Right lobe of liver (tissue), 4 donors: ENCODE results near the gene POU5F1.

Experiments used
- CTCF ChIP-seq, 4 donors: fragments of 200-600 bp in 3 of 4; fragments of 450-650 bp in 1 of 4; IDR thresholded peaks; one replicate each; pipeline versions ENCODE4 v1.5.1 to v1.8.0; 2016 to 2022; ENCODE audit warnings: antibody characterized with exemption in 4 of 4, mild to moderate bottlenecking in 2 of 4
- POLR2A ChIP-seq: fragments of 450-650 bp; IDR thresholded peaks from one replicate; pipeline ENCODE4 v1.6.1; 2017; ENCODE audit warnings: antibody characterized with exemption, mild to moderate bottlenecking
- donor health status: DM: no; HTN: no; CAD: no.
- donor health status: DM: no; HTN: no; CAD: no.
- donor health status: DM: no; HTN: yes; CAD: no.

- TF ChIP-seq POLR2A (no peak), CTCF (IDR thresholded peaks at IDR 0.05) (no peak)
Observed at GRCh38 chr6:31157513-31158139, 12.9 kb downstream of the POU5F1 start, which contains the start of gene CCHCR1.
